ENCODE results near the gene CXCR1. TPM values are rescaled to one million over a fixed set of nuclear protein-coding genes. Genes with fewer than 3 reads are reported as not detected.
"Not testable (repeated sequence)": the region's sequence is repeated elsewhere in the genome, so short reads cannot be mapped to it uniquely, and the experiment has no call there.

Gene CXCR1
- total RNA-seq, 1 experiment from 2014 or later = not detected

DNA sequence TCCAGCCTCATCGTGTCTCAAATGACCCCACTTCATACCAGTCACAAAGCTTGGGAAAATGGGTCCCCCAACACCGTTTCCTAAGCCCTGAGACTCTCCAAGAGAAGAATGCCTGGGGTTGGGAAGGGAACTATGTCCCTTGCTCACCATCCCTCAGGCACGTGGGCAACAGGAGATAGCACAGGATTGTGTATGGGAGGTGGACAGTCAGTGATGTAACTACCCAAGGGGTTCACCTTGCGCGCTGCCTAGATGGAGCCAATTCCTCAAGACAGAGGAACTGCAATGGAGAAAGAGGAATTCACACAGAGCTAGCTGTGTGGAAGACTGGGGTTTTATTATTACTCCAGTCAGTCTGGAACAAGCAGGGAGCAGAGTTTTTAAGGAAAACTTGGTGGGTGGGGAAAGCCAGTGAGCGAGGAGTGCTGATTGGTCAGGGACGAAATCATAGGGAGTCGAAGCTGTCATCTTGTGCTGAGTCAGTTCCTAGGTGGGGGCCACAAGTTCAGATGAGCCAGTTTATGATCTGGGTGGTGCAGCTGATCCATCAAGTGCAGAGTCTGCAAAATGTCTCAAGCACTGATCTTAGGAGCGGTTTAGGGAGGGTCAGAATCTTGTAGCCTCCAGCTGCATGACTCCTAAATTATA is 13.8 kb upstream of the CXCR1 start:
- peaks cover 3% of the 10 kb centered on the region; the same call in 1 of the 2 replicates for H3K27me3 ChIP-seq (replicated peaks)
- no peaks in the 10 kb centered on the region for H3K9me3 ChIP-seq (replicated peaks)
- no peak overlapping the region for H3K4me3 ChIP-seq
- no peaks in the 10 kb centered on the region for H3K4me1 ChIP-seq (replicated peaks)
- no peak overlapping the region for H3K27ac ChIP-seq
- DNase-seq (ENCODE audit: low read depth in 1 of 2, low spot score in 2 of 2) = no peak
- no peaks in the 10 kb centered on the region for H3K36me3 ChIP-seq

DNA sequence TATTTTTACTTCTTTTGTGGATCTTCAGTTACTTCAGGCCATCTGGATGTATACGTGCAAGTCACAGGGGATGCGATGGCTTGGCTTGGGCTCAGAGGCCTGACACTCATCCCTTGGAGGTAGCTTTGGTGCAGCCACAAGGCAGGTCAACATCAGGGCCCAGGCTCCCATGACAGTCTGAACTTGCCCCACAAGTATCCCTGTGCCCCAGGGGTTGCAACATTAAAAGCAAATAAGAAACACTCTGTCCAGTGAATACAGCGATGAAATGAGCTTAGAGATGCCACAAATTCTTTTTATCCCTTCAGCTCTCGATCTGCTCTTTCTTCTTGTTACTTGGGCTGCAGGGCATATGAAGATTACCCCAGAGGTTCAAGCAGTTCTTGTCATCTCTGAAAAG is 13.0 kb upstream of the CXCR1 start:
- Histone ChIP-seq H3K27me3 (replicated peaks) (peaks cover 3% of the 10 kb centered on the region; the same call in 1 of the 2 replicates), H3K4me3 (no peak overlapping the region), H3K9me3 (replicated peaks) (no peaks in the 10 kb centered on the region), H3K36me3 (no peaks in the 10 kb centered on the region), H3K27ac (no peak overlapping the region), H3K4me1 (replicated peaks) (no peaks in the 10 kb centered on the region)
- DNase-seq (ENCODE audit: low read depth in 1 of 2, low spot score in 2 of 2) = no peak

DNA sequence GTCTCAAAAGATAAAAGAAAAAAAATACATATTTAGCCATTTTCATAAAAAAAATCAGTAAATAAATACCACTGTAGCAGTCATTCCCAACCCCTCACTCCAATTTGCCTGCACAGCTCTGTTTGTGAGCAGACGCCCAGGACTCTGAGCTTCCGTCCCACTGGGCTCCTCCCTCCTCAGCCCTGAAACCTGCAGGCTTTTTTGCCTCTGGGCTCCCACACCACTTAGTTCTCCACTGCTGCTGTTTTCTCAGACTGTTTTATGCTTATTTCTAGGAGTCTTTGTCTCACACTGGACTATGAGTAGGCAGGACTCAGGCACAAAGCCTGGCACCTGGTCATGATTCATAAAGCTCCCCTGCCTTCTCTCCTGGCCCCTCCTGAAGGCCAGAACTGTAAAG is 6.1 kb upstream of the CXCR1 start:
- Histone ChIP-seq H3K4me1 (replicated peaks) (no peaks in the 10 kb centered on the region), H3K9me3 (replicated peaks) (no peaks in the 10 kb centered on the region), H3K27ac (no peak overlapping the region), H3K4me3 (no peak overlapping the region), H3K36me3 (no peaks in the 10 kb centered on the region), H3K27me3 (replicated peaks) (no peaks in the 10 kb centered on the region)
- DNase-seq (ENCODE audit: low read depth in 1 of 2, low spot score in 2 of 2) = no peak

DNA sequence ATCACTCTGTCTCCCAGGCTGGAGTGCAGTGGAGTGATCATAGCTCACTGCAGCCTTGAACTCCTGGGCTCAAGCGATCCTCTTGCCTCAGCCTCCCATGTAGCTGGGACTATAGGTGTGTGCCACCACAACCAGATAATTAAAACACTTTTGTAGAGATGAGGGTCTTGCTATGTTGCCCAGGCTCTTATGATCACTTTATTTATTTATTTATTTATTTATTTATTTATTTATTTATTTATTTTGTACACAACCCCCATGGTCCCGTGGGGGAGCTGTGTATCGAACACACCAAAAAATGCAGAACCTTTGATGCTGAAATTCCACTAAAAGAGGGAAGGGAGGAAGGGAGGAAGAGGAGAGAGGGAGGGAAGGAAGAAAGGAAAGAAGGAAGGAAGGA is 5.0 kb upstream of the CXCR1 start:
- H3K9me3 ChIP-seq (replicated peaks); H3K4me3 ChIP-seq; H3K27ac ChIP-seq; H3K36me3 ChIP-seq; H3K4me1 ChIP-seq (replicated peaks); DNase-seq (ENCODE audit: low read depth in 1 of 2, low spot score in 2 of 2); H3K27me3 ChIP-seq (replicated peaks): not testable (repeated sequence)

DNA sequence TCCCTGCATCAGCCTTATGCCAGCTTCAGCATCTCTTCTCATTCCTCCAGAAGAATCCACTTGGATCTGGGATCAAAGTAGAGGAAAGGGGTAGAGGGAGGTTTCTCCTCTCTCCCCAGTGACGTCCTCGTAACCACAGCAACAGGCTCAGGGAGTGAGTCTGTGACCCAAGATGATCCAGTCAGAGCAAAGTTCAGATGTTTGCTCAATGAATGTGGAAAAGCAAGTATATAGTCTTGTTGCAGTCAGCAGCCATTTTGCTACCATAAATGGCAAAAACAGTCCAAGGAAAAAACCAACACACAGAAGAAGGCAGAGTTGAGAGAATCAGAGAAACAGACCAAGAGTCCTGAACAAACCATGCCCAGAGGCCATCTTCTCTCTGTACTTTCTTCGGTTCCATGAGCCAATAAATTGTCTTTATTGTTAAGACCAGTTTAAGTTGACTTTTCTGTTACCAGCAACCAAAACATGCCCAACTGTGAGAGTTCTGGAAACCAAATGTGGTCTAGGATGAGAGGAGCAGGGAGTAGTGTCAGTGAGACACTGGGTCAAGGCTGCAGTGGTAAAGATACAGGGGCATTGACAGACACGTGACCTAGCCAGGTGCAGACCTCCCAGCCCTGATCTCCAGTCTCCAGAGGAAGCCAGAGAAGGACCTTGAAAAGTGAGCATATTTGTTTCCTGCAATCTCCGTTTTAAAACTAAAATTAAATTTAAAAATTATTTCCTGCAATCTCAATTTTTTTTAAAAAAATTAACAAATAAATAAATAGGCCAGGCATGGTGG is 3.2 kb upstream of the CXCR1 start:
- DNase-seq (ENCODE audit: low read depth in 1 of 2, low spot score in 2 of 2) = no peak
- H3K9me3 ChIP-seq (replicated peaks) = no peaks in the 10 kb centered on the region
- no peak overlapping the region for H3K4me3 ChIP-seq
- no peak overlapping the region for H3K27ac ChIP-seq
- H3K27me3 ChIP-seq (replicated peaks) = 0 out of 2 replicates have a peak, but pooled peaks cover 10% of the 10 kb centered on the region
- H3K36me3 ChIP-seq = no peaks in the 10 kb centered on the region
- no peaks in the 10 kb centered on the region for H3K4me1 ChIP-seq (replicated peaks)

DNA sequence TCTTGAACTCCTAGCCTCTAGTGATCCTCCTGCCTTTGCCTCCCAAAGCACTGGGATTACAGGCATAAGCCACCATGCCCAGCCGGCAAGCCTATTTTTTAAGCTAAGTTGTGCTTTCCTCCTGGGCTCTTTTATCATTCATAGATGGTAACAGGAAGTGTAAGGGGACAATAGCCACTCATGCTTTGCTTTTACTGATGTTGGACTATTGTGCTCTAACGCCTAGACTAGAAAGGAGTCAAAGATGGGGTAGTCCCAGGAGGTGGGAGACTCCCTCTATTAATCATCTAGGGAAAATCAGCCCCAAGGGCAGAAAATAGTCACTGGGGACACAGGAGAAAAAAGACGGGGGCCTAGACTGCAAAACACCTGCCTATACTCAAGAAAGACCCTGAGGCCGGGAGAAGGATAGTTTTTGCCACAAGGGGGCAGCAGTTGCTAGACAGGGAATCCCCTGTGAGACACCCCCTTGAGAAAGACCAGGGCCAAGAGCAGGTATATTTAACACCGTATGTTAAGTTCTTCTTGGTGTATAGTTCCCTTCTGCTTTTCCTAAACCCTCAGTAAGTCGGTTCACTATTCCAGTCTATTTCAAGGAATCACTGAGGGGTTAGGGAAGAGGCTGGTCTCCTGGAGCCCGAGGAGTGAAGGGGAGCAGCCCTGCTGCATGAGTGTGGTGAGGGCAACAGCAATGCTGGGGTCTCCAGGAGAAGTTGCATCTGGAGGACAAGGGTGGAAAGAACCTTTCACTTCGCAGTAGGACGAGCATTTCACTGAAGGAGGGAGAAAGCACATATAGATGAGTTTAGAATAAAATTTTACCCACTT is 2.1 kb upstream of the CXCR1 start:
- H3K27me3 ChIP-seq (replicated peaks) = 0 out of 2 replicates have a peak, but pooled peaks cover 10% of the 10 kb centered on the region
- no peaks in the 10 kb centered on the region for H3K36me3 ChIP-seq
- peak; percentile 37 to 68 for DNase-seq (ENCODE audit: low read depth in 1 of 2, low spot score in 2 of 2)
- H3K27ac ChIP-seq = no peak overlapping the region
- no peak overlapping the region for H3K4me3 ChIP-seq
- H3K9me3 ChIP-seq (replicated peaks) = no peaks in the 10 kb centered on the region
- H3K4me1 ChIP-seq (replicated peaks) = no peaks in the 10 kb centered on the region

DNA sequence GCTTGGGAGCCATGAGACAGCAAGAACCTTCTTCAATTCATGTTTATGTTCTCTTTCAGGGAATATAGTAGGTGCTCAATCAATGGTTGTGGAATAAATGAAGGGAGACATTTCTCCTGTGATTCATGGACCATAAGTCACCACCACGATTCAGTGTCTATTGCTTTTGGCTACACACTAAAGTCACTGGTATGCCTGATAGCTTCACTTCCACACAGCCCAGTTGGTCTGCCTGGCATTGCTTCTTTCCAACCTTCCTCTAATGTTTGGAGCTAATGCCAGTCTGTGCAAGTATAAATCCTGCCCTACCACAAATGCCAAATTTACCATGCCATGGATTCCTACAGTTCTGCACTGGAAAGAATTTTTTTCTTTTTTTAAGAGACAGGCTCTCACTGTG is 1.3 kb upstream of the CXCR1 start:
- H3K4me1 ChIP-seq (replicated peaks) = no peaks in the 10 kb centered on the region
- H3K27ac ChIP-seq = no peak overlapping the region
- DNase-seq (ENCODE audit: low read depth in 1 of 2, low spot score in 2 of 2) = no peak
- H3K36me3 ChIP-seq = no peaks in the 10 kb centered on the region
- no peaks in the 10 kb centered on the region for H3K9me3 ChIP-seq (replicated peaks)
- no peak overlapping the region for H3K4me3 ChIP-seq
- 0 out of 2 replicates have a peak, but pooled peaks cover 10% of the 10 kb centered on the region for H3K27me3 ChIP-seq (replicated peaks)

DNA sequence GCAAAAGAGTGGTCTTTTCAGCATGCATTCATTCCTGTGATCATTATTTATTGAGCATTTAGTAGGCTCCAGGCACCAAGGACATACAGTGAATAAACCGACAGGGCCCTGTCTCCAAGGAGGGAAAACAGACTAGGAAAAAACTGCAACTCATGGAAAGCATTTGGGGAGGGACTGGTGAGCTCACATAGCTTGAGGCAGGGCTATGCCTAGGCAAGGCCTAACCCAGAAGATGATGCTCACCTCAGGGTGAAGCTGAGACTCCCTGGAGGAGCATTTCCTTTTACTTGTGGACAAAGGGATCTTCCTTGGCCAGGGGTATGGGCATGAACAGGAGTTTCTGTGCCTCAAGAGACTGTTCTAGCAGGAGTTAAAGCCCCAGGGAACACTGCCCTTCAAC is 3.9 kb downstream of the CXCR1 start:
- Histone ChIP-seq H3K27me3 (replicated peaks) (peaks cover 32% of the 10 kb centered on the region), H3K27ac (no peak overlapping the region), H3K4me3 (no peak overlapping the region), H3K36me3 (no peaks in the 10 kb centered on the region), H3K4me1 (replicated peaks) (no peaks in the 10 kb centered on the region), H3K9me3 (replicated peaks) (no peaks in the 10 kb centered on the region)
- DNase-seq (ENCODE audit: low read depth in 1 of 2, low spot score in 2 of 2) = no peak

DNA sequence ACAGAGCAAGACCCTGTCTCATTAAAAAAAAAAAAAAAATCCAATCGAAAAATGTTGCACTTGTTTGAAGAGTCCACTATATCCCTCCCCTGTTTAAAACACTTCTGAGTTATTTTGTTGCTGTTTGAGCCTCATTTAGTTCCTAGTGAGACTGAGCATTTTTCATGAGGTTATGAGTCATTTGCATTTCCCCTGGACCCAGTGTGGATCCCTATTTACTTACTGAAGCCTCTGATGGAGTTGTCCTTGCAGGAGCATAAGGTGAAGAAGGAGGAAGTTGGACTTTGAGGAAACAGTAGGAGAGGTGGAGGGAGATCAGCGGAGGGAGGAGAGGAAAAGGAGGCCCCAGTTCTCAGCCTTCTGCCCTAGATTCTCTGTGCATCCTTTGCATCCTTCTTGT is 5.1 kb downstream of the CXCR1 start:
- Histone ChIP-seq H3K36me3 (no peaks in the 10 kb centered on the region), H3K27me3 (replicated peaks) (peaks cover 30% of the 10 kb centered on the region), H3K9me3 (replicated peaks) (no peaks in the 10 kb centered on the region), H3K27ac (no peak overlapping the region), H3K4me1 (replicated peaks) (no peaks in the 10 kb centered on the region), H3K4me3 (no peak overlapping the region)
- DNase-seq (ENCODE audit: low read depth in 1 of 2, low spot score in 2 of 2) = no peak

DNA sequence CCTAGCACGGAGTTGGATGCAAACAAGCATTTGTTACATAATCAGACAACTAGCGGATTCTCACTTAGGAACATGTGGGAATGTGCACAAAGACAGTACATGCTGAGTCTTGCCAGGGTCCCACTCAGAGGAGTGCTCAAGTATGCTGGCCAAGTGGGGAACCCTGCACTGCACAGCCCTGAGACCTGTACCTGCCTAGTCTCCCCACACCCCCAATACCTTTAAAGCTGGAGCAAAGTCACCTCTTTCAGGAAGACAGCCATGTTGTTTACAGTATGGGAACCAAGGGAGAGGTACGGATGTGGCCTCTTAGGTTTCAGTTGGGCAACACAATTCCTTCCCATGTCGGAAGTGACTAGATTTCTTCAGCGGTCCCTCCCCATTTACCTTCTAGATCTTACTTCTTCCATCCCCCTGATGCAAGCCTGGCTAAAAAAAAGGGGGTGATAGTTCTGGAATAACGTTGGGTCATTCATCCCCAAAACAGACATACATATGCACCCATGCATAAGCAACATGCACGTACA is 10.7 kb downstream of the CXCR1 start:
- H3K4me1 ChIP-seq (replicated peaks) = no peaks in the 10 kb centered on the region
- H3K27me3 ChIP-seq (replicated peaks) = peaks cover 25% of the 10 kb centered on the region
- no peak for DNase-seq (ENCODE audit: low read depth in 1 of 2, low spot score in 2 of 2)

DNA sequence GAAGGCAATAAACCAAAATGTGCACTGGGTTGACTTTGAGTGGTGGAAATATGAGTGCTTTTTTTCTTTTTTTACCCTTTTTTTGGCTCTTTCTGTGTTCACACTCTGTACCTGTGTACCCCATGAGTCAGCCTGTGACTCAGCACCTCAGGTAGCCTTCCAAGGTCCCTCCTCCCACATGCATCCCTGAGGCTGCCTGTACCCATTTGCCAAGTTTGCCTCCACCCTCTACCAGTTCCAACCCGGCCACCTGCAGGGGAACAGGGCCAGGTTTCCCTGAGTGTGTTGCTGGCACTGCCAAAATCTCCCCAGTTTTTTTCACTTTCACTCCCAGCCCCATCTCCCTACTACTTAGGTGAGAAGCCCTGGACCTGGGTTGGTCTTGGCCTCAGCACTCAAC is 14.0 kb downstream of the CXCR1 start:
- Histone ChIP-seq H3K9me3 (replicated peaks) (no peaks in the 10 kb centered on the region), H3K27me3 (replicated peaks) (peaks cover 14% of the 10 kb centered on the region; the same call in 1 of the 2 replicates), H3K4me1 (replicated peaks) (no peaks in the 10 kb centered on the region), H3K27ac (no peak overlapping the region), H3K4me3 (no peak overlapping the region), H3K36me3 (no peaks in the 10 kb centered on the region)
- DNase-seq (ENCODE audit: low read depth in 1 of 2, low spot score in 2 of 2) = no peak

More for the DNA sequence above, 10.7 kb downstream of the CXCR1 start:
- Histone ChIP-seq H3K9me3 (replicated peaks) (no peaks in the 10 kb centered on the region), H3K4me3 (no peak overlapping the region), H3K27ac (no peak overlapping the region), H3K36me3 (no peaks in the 10 kb centered on the region)

DNA sequence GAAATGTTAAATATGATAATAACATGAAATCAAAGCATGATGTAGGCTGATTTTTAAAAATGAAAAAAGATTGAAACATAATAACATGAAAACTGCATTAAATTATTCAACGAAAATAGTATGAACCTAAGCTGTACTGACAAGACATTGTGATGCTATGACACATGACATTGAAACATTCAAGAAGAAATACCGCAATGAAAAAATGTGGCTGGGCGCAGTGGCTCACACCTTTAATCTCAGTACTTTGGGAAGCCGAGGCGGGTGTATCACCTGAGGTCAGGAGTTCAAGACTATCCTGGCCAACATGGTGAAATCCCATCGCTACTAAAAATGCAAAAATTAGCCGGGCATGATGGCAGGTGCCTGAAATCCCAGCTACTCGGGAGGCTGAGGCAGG is 14.6 kb downstream of the CXCR1 start:
- H3K36me3 ChIP-seq = no peaks in the 10 kb centered on the region
- peaks cover 14% of the 10 kb centered on the region; the same call in 1 of the 2 replicates for H3K27me3 ChIP-seq (replicated peaks)

DNA sequence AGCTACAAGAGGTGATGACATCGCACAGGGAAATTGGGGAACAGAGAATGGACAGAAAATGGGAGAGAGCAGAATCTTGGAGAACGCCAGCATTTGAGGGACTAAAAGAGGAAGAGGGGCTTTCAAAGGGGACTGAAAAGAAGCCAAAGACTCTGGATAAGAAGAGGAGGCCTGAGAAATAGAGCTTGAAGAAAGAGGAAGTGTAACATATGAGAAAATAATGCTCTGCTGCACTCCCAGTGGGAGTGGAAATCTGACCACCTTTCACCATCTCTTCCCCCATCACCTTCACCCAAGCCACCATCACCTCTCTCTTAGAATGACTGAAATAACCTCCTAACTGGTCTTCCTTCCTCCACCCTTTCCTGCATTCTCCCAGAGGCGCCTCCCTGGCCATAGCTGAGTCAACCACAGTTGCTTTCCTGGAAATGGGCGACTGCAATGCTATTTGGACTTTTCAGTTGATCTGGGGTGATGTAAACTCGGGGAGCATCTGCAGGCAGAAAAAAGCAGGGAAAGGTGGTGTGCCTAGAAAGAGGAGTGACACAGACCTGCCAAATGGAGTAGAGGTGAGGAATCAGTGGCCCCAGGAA is 16.8 kb downstream of the CXCR1 start:
- Histone ChIP-seq H3K36me3 (no peaks in the 10 kb centered on the region), H3K27me3 (replicated peaks) (peaks cover 4% of the 10 kb centered on the region; the same call in 1 of the 2 replicates), H3K9me3 (replicated peaks) (no peaks in the 10 kb centered on the region), H3K4me1 (replicated peaks) (no peaks in the 10 kb centered on the region; the same call in 1 of the 2 replicates), H3K4me3 (no peak overlapping the region), H3K27ac (no peak overlapping the region)
- DNase-seq (ENCODE audit: low read depth in 1 of 2, low spot score in 2 of 2) = no peak

More for the DNA sequence above, 14.6 kb downstream of the CXCR1 start:
- no peak for DNase-seq (ENCODE audit: low read depth in 1 of 2, low spot score in 2 of 2)
- Histone ChIP-seq H3K27ac (no peak overlapping the region), H3K4me1 (replicated peaks) (no peaks in the 10 kb centered on the region), H3K9me3 (replicated peaks) (no peaks in the 10 kb centered on the region), H3K4me3 (no peak overlapping the region)
